ENCODE results near the gene RXRA.

The RXRA gene

DNA sequence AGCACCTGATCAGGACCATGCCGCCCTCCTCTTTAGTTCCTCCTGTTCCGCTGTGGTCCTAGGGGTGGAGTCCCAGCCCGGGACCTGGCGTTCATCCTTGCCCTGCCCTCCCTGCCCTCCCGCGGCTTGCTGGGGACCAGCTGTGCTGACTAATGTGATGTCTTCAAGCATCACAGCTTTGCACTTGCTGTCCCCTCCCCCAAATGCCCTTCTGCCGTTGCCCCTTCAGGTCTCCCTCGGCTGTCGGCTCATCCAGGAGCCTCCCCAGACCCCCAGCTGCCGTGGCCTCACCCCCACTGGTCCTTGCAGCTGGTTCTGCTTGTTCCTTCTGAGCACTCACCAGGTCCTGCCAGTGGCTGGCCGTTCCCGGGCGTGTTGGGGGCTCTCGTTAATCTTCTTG lies 19.9 kb downstream of the RXRA start:
- Histone ChIP-seq H3K9ac (ENCODE audit: low read length) (no peak overlapping the region), H3K27ac (ENCODE audit: low read length) (no peak overlapping the region), H3K4me3 (ENCODE audit: low read length) (no peak overlapping the region), H3K36me3 (ENCODE audit: control insufficient read depth, low read depth, low read length) (no peaks in the 10 kb centered on the region), H3K9me3 (ENCODE audit: control insufficient read depth, low read depth, low read length) (no peaks in the 10 kb centered on the region), H3K27me3 (ENCODE audit: control insufficient read depth, insufficient read depth, low read length) (no peaks in the 10 kb centered on the region), H3K4me1 (ENCODE audit: control insufficient read depth, low read depth, low read length) (peaks cover 4% of the 10 kb centered on the region)

DNA sequence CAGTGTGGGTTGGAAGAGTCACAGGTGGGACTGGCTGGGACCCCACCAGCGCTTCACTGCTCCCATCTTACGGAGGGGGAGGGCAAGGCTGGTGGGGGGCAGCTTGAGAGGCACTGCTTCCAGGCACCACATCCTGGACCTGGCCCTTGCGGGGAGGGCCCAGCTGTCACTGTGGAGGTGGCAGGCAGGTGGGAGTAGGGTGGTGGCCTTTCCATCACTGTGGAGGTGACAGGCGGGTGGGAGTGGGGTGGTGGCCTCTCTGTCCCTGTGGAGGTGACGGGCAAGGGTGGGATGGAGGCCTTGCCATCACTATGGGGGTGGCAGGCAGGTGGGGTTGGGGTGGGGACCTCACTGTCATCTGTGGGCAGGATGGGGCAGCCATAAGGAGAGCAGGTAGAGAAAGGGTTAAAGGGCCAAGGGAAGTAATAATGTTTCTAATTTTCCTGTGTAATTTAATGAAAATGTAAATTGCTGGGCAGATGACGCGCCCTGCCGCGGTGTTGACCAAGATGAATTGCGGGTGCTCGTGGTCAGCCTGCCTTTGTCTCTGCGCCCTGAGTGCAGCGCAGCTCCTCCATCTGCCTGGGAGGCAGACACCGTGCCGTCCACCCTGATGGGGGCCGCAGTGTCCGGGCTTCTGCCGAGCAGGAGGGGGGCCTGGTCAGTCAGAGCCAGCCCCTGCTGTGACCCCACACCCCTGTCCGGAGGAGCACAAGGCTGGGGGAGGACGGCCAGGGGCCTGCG lies 20.8 kb downstream of the RXRA start:
- Histone ChIP-seq H3K4me1 (ENCODE audit: control insufficient read depth, low read depth, low read length) (peaks cover 4% of the 10 kb centered on the region), H3K9ac (ENCODE audit: low read length) (no peak overlapping the region), H3K4me3 (ENCODE audit: low read length) (no peak overlapping the region), H3K27ac (ENCODE audit: low read length) (no peak overlapping the region), H3K9me3 (ENCODE audit: control insufficient read depth, low read depth, low read length) (no peaks in the 10 kb centered on the region), H3K36me3 (ENCODE audit: control insufficient read depth, low read depth, low read length) (no peaks in the 10 kb centered on the region), H3K27me3 (ENCODE audit: control insufficient read depth, insufficient read depth, low read length) (no peaks in the 10 kb centered on the region)

DNA sequence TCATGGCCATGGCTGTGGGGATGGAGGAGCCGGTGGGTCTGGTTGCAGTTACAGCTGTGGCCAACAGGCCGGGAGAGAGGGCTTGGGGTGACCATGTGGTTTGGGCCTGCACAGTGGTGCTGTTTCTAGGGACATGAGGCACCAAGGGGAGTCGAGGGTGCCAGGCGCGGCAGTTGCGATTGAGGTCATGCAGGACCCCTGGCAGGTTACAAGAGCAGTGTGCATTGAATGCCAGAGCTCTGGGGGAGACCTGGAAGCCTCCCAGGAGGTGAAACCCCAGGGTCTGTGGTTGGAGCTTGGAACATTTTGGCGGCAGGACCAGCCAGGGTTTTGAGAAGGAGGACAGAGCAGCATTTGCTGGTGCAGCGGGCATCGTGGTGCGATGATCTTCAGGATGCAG lies 21.7 kb downstream of the RXRA start:
- no peaks in the 10 kb centered on the region for H3K36me3 ChIP-seq (ENCODE audit: control insufficient read depth, low read depth, low read length)
- peaks cover 4% of the 10 kb centered on the region for H3K4me1 ChIP-seq (ENCODE audit: control insufficient read depth, low read depth, low read length)
- H3K9ac ChIP-seq (ENCODE audit: low read length): no peak overlapping the region
- no peak overlapping the region for H3K4me3 ChIP-seq (ENCODE audit: low read length)
- H3K27ac ChIP-seq (ENCODE audit: low read length): no peak overlapping the region
- no peaks in the 10 kb centered on the region for H3K27me3 ChIP-seq (ENCODE audit: control insufficient read depth, insufficient read depth, low read length)
- H3K9me3 ChIP-seq (ENCODE audit: control insufficient read depth, low read depth, low read length): no peaks in the 10 kb centered on the region

DNA sequence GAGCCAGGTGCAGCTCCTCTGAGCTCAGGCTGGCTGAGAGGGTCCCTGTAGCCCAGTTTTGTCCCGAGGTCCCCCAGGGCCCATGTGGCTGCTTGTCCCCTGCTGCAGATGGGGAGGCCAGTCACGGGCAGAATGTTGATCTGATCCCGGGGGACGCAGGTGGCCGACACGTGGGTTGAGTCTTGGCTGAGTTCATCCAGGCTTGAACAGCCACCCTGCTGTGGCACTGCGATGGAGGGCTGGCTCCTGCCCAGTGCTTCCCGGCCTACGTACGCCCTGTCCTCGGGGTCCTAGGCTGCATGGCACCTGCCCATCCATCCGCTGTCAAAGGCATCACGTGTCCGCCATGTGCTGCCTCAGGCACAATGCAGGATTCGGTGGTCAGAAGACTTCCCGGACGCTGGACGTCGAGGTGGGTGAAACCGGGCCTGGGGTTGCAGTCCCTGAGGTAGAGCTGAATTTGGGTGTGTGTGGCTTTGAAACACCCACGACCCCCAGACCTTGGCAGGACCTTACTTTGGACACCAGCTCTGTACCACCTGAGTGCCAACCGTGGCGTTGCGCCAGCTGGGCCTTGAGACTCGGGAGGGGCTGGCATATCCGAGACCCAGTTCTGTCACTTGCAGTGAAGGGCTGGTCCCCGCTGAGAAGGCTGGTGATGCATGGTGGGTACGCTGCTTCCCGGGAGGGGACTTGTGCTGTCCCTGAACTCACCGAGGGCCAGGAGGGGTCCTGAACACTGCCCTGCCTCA lies 22.3 kb downstream of the RXRA start:
- no peaks in the 10 kb centered on the region for H3K36me3 ChIP-seq (ENCODE audit: control insufficient read depth, low read depth, low read length)
- no peak overlapping the region for H3K9ac ChIP-seq (ENCODE audit: low read length)
- no peak overlapping the region for H3K4me3 ChIP-seq (ENCODE audit: low read length)
- H3K27ac ChIP-seq (ENCODE audit: low read length): no peak overlapping the region
- no peaks in the 10 kb centered on the region for H3K9me3 ChIP-seq (ENCODE audit: control insufficient read depth, low read depth, low read length)
- no peaks in the 10 kb centered on the region for H3K27me3 ChIP-seq (ENCODE audit: control insufficient read depth, insufficient read depth, low read length)
- H3K4me1 ChIP-seq (ENCODE audit: control insufficient read depth, low read depth, low read length): peaks cover 4% of the 10 kb centered on the region

DNA sequence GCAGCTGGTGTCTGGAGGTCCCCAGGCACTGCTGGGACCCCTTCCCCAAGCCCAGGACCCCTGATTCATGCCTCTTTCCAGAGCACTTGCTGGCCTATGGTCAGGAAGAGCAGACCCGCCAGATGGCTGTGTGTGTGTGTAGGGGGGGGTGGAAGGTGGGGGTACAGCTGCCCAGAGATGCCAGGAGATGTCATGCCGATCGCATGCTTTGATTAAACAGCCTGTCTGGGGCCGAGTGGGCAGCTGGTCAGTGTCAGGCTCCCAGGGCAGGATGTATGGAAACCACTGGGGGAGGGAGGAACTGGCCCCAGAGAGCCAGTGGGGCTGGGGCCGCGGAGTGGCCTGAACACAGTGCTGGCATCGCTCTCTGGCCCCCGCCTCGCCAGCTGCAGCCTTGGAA lies 23.7 kb downstream of the RXRA start:
- Histone ChIP-seq H3K27ac (ENCODE audit: low read length) (no peak overlapping the region), H3K36me3 (ENCODE audit: control insufficient read depth, low read depth, low read length) (no peaks in the 10 kb centered on the region)

DNA sequence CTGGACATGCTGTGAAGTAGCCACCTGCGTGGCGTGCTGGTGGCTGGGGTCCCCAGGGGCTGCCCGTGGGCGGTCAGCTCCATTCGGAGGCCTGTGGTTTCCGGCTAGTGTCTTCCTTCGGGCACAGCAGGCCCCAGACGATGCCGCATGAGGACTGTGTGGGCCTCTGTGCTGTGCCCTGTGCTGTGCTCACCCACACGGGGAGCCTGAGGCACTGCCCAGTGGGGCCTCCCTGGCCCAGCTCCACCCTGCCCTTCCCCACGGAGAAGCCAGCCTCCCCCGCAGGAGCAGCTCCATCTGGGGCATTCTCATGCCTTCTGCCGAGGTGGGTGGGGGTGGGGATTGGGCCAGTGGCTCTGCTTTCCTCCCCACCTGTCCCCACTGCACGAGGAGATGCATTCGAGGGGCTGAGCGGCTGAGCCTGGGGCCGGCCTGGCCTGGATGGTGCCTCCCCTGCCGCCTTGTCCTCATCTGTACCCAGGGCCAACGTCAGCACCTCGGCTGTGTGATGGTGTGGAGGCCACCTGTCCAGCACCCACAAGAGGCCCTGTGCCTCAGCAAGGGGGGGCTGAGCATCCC lies 24.2 kb downstream of the RXRA start:
- no peak overlapping the region for H3K27ac ChIP-seq (ENCODE audit: low read length)
- H3K27me3 ChIP-seq (ENCODE audit: control insufficient read depth, insufficient read depth, low read length): no peaks in the 10 kb centered on the region
- H3K36me3 ChIP-seq (ENCODE audit: control insufficient read depth, low read depth, low read length): no peaks in the 10 kb centered on the region
- peaks cover 4% of the 10 kb centered on the region for H3K4me1 ChIP-seq (ENCODE audit: control insufficient read depth, low read depth, low read length)
- no peak overlapping the region for H3K4me3 ChIP-seq (ENCODE audit: low read length)
- H3K9ac ChIP-seq (ENCODE audit: low read length): no peak overlapping the region
- H3K9me3 ChIP-seq (ENCODE audit: control insufficient read depth, low read depth, low read length): no peaks in the 10 kb centered on the region

More for the DNA sequence above, 23.7 kb downstream of the RXRA start:
- Histone ChIP-seq H3K9ac (ENCODE audit: low read length) (no peak overlapping the region), H3K4me3 (ENCODE audit: low read length) (no peak overlapping the region), H3K27me3 (ENCODE audit: control insufficient read depth, insufficient read depth, low read length) (no peaks in the 10 kb centered on the region), H3K4me1 (ENCODE audit: control insufficient read depth, low read depth, low read length) (peaks cover 4% of the 10 kb centered on the region), H3K9me3 (ENCODE audit: control insufficient read depth, low read depth, low read length) (no peaks in the 10 kb centered on the region)

DNA sequence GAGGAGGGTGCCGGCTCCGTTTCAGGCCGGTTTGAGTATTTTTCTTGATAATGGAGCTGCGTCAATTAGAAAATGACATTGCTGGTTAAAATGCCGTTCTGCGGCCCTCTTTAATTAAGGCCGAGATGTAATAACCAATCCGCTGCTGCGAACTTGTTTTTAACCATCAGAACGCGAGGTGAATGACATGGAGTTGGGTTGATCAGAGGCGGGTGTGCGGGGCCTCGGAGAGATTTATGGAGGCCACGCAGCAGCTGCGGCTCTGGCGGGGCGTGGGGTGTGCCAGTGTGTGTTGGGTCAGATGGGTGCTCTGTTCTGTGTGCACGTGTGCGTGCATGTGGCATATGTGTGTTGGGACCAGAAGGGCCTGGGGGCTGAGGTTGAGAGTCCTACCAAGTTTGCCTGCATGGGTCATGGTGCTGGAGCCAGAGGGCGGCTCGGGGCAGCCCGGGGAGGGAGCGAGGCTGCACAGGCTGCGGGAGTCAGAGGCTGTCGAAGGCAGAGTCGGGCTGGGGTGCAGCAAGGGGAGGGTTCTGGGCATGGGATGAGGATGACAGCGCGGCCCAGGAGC lies 25.4 kb downstream of the RXRA start:
- Histone ChIP-seq H3K4me1 (ENCODE audit: control insufficient read depth, low read depth, low read length) (peaks cover 4% of the 10 kb centered on the region), H3K9ac (ENCODE audit: low read length) (no peak overlapping the region), H3K4me3 (ENCODE audit: low read length) (no peak overlapping the region), H3K9me3 (ENCODE audit: control insufficient read depth, low read depth, low read length) (no peaks in the 10 kb centered on the region), H3K27ac (ENCODE audit: low read length) (no peak overlapping the region), H3K36me3 (ENCODE audit: control insufficient read depth, low read depth, low read length) (no peaks in the 10 kb centered on the region), H3K27me3 (ENCODE audit: control insufficient read depth, insufficient read depth, low read length) (no peaks in the 10 kb centered on the region)

DNA sequence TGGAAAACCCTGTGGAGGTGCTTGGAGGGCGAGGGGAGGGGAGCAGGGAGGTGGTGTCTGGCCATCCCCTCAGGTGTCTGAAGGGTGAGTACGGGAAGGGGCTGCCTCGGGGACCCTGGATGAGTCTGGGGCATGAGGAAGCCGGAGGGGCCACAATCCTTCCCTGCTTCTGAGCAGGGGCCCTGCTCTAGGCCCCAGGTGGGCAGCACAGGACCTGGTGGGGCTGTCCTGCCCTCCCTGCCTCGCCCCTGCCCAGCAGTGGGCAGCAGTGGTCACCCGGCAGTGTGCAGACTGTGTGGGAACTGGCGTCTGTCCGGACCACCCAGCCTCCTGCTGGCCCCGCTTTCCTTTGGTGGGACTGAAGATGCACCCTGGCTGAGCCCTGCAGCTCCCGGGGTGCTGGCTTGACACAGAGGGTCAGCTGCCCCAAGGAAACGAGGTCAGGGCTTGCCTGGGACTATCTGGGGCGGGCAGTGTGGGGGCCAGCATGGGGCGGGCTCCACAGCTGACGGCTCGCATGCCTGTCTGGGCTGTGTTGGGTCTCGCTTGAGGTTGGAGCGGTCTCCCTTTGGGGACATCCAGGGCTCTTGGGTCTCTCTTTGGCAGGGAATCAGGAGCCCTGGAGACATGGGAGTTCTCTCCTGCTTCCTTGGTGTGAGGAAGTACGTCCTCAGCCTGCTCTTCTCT lies 26.1 kb downstream of the RXRA start:
- no peak overlapping the region for H3K27ac ChIP-seq (ENCODE audit: low read length)

DNA sequence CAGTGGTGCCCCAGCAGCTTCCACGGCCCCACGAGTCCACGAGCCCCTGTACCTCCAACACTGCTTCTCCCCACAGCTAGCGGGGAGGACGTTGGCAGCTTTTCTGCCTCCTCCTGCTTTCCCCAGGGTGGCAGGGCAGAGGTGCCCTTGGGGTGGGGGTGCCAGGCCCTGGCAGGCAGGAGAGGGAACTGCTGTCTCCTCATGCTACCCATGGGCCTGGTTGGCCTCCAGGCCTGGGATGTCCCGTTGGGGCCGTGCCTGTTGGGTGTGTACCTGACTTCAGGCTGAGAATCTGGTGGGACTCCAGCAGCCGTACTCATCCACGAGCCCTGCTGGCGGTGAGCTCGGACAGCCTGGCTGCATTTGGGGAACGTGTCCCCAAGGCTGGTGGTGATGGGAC lies 27.3 kb downstream of the RXRA start:
- Histone ChIP-seq H3K4me3 (ENCODE audit: low read length) (no peak overlapping the region), H3K36me3 (ENCODE audit: control insufficient read depth, low read depth, low read length) (no peaks in the 10 kb centered on the region), H3K27me3 (ENCODE audit: control insufficient read depth, insufficient read depth, low read length) (no peaks in the 10 kb centered on the region), H3K4me1 (ENCODE audit: control insufficient read depth, low read depth, low read length) (peaks cover 4% of the 10 kb centered on the region), H3K9me3 (ENCODE audit: control insufficient read depth, low read depth, low read length) (no peaks in the 10 kb centered on the region), H3K9ac (ENCODE audit: low read length) (no peak overlapping the region), H3K27ac (ENCODE audit: low read length) (no peak overlapping the region)

More for the DNA sequence above, 26.1 kb downstream of the RXRA start:
- Histone ChIP-seq H3K36me3 (ENCODE audit: control insufficient read depth, low read depth, low read length) (no peaks in the 10 kb centered on the region), H3K9ac (ENCODE audit: low read length) (no peak overlapping the region), H3K4me1 (ENCODE audit: control insufficient read depth, low read depth, low read length) (peaks cover 4% of the 10 kb centered on the region), H3K27me3 (ENCODE audit: control insufficient read depth, insufficient read depth, low read length) (no peaks in the 10 kb centered on the region), H3K9me3 (ENCODE audit: control insufficient read depth, low read depth, low read length) (no peaks in the 10 kb centered on the region), H3K4me3 (ENCODE audit: low read length) (no peak overlapping the region)

DNA sequence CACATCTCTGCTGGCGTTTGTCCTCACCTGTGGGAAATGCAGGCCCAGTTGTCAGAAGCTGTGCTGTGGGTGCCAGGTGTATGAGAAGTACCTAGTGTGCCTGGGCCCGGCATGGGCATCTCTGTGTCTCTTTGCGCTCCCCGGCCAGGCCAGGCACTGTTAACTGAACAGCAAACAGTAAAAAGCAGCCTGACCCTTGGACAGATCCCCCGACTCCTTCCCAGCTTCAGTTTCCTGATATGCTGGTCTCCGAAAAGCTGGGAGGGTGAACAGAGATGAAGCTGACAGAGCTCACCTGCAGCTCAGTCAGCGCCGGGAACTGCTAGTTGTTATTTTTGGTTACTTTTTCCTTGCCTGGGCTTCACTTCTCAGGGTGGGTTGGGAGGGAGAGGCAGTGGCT lies 28.9 kb downstream of the RXRA start:
- Histone ChIP-seq H3K9ac (ENCODE audit: low read length) (no peak overlapping the region), H3K27me3 (ENCODE audit: control insufficient read depth, insufficient read depth, low read length) (no peaks in the 10 kb centered on the region), H3K4me1 (ENCODE audit: control insufficient read depth, low read depth, low read length) (peaks cover 4% of the 10 kb centered on the region), H3K36me3 (ENCODE audit: control insufficient read depth, low read depth, low read length) (no peaks in the 10 kb centered on the region), H3K27ac (ENCODE audit: low read length) (no peak overlapping the region), H3K9me3 (ENCODE audit: control insufficient read depth, low read depth, low read length) (no peaks in the 10 kb centered on the region), H3K4me3 (ENCODE audit: low read length) (no peak overlapping the region)

DNA sequence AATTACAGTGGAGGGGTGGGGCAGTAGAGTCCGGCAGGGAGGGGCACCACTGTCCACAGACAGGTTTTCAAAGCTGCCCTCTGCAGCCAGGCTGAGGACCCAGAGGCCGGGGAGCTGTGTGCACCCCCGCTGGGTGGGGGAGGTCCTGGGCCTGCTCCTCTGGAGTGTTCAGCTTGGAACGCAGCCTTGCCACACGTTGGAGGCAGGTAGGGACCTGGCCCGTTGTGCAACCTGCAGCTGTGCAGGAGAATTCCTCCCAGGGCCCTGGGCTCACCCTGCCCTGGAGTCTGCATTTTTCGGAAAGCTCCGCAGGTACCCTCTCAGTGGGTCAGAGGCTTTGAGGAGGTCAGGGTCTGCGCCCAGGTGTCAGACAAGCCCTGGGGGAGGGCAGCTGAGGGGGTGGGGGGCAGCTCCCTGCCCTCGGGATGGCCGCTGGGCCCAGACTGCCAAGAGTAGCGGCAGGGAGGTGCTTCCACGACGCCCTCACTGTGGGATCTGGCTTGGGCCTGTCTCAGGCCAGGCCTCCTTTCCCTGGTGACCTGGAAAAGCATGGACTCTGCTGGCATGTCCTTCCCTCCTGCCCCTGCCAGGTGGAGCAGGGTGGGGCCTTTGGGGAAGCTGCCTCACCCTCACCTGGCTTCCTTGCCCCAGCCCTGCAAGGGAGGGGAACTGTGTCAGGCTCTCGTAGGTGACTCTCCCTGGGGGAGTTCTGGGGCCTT lies 29.5 kb downstream of the RXRA start:
- H3K36me3 ChIP-seq (ENCODE audit: control insufficient read depth, low read depth, low read length): no peaks in the 10 kb centered on the region
- H3K9ac ChIP-seq (ENCODE audit: low read length): no peak overlapping the region
- no peak overlapping the region for H3K4me3 ChIP-seq (ENCODE audit: low read length)
- H3K27me3 ChIP-seq (ENCODE audit: control insufficient read depth, insufficient read depth, low read length): no peaks in the 10 kb centered on the region
- no peak overlapping the region for H3K27ac ChIP-seq (ENCODE audit: low read length)
- H3K4me1 ChIP-seq (ENCODE audit: control insufficient read depth, low read depth, low read length): peaks cover 1% of the 10 kb centered on the region
- H3K9me3 ChIP-seq (ENCODE audit: control insufficient read depth, low read depth, low read length): no peaks in the 10 kb centered on the region

Measured in iPS-18a (cell line).